ENCODE data around the gene RAB11B.

Gene RAB11B

DNA sequence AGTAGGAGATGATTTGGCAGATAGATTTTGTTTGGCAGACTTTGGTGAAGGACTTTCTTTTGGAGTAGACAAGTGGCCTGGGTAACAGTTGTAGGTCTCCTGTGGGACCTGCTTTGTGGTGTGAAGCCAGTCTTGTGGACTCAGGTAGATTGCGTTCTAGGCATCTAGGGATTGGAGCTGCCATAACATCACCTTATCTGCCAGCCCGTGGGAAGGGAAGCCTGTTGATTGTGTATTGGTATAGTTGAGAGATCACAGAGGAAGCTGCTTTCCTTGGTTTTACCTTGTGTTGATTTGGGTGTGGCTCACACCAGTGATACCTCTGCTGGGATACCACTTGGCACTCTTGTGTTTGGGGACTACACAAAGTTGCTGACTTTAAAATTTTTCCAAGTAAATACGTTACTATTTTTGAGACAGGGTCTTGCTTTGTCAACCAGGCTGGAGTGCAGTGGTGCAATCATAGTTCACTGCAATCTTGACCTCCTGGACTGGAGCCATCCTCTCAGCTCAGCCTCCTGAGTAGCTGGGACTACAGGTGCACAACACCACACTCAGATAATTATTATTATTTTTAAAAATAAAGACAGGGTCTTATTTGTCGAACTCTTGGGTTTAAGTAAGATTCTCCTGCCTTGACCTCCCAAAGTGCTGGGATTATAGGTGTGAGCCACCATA lies 62.4 kb downstream of the RAB11B start:
- DNase-seq: no peak
- no peak for TF ChIP-seq POLR2A (IDR thresholded peaks at IDR 0.05; ENCODE audit: low read length)
- TF ChIP-seq GATA1 (IDR thresholded peaks at IDR 0.05; ENCODE audit: low read depth, low read length): no peak

GRCh38 chr19:8453616-8454015 lies 63.5 kb downstream of the RAB11B start:
- DNase-seq: no peak
- TF ChIP-seq POLR2A (IDR thresholded peaks at IDR 0.05; ENCODE audit: low read length): no peak
- TF ChIP-seq GATA1 (IDR thresholded peaks at IDR 0.05; ENCODE audit: low read depth, low read length): no peak
